Stimulated activated naive CD8-positive, alpha-beta T cell treated with anti-CD3 and anti-CD28 coated beads, Interleukin-15, amount 100 ng/mL, for 72 hours (primary cell): ENCODE data around the gene MCFD2.

Source experiments
- ATAC-seq: fragments of 150-1000 bp; cut with Tn5 transposase; 2 replicates; pipeline ENCODE4 v1.10.0; 2021; ENCODE audit warnings: mild to moderate bottlenecking, moderate library complexity
- DNase-seq, 2 donors: peaks; one replicate each; pipeline ENCODE4 v3.0.0; 2021 to 2022
- H3K27ac Mint-ChIP-seq, 2 donors: one replicate each; pipeline ENCODE4 v1.8.0; 2022; ENCODE audit warnings: mild to moderate bottlenecking in 2 of 2, mixed read lengths in 2 of 2, moderate library complexity in 2 of 2
- H3K27me3 Mint-ChIP-seq: one replicate; pipeline ENCODE4 v1.8.0; 2022; ENCODE audit warnings: mixed read lengths
- H3K4me1 Mint-ChIP-seq: one replicate; pipeline ENCODE4 v1.8.0; 2022; ENCODE audit warnings: mild to moderate bottlenecking, mixed read lengths
- H3K4me3 Mint-ChIP-seq, 2 donors: one replicate each; pipeline ENCODE4 v1.8.0; 2022; ENCODE audit warnings: mild to moderate bottlenecking in 2 of 2, mixed read lengths in 2 of 2, moderate library complexity in 1 of 2
- H3K9me3 Mint-ChIP-seq, 2 donors: one replicate each; pipeline ENCODE4 v1.8.0; 2022; ENCODE audit warnings: mixed read lengths in 2 of 2

MCFD2 gene

GRCh38 chr2:46915281-46915810, at the start of gene MCFD2:
TSS of gene MCFD2 (minus strand) at chr2:46915806. CDS start at chr2:46909171, 6,635 bp downstream.
- H3K9me3 Mint-ChIP-seq = no peaks in the 10 kb centered on the region
- peak within 1 kb of the TSS; percentile 83 to 90 for H3K27ac Mint-ChIP-seq
- peaks cover 42% of the 10 kb centered on the region for H3K4me1 Mint-ChIP-seq
- no peaks in the 10 kb centered on the region for H3K27me3 Mint-ChIP-seq
- peak within 1 kb of the TSS; percentile 83 to 91 for H3K4me3 Mint-ChIP-seq
- peak in 1 of 2 donors; percentile 23 for DNase-seq
- ATAC-seq = peak; percentile 56

- DNase-seq (no peak), ATAC-seq (no peak)
- H3K9me3 Mint-ChIP-seq = no peaks in the 10 kb centered on the region
- peak overlapping the region in 1 of 2 donors; percentile 27 for H3K27ac Mint-ChIP-seq
- no peak overlapping the region for H3K4me3 Mint-ChIP-seq
- H3K27me3 Mint-ChIP-seq = no peaks in the 10 kb centered on the region
- H3K4me1 Mint-ChIP-seq = peaks cover 18% of the 10 kb centered on the region
Measured at GRCh38 chr2:46964835-46965560, 49.4 kb upstream of the MCFD2 start.

- Mint-ChIP-seq H3K9me3 (no peaks in the 10 kb centered on the region), H3K4me1 (peaks cover 18% of the 10 kb centered on the region), H3K4me3 (peak overlapping the region in 1 of 2 donors; percentile 9), H3K27me3 (no peaks in the 10 kb centered on the region), H3K27ac (peak overlapping the region; percentile 11 to 83)
- no peak for DNase-seq
- ATAC-seq = peak; percentile 70
Measured at GRCh38 chr2:46963941-46964673, 48.5 kb upstream of the MCFD2 start.

- H3K27me3 Mint-ChIP-seq = no peaks in the 10 kb centered on the region
- no peaks in the 10 kb centered on the region for H3K9me3 Mint-ChIP-seq
- H3K4me1 Mint-ChIP-seq = peaks cover 18% of the 10 kb centered on the region
- no peak overlapping the region for H3K4me3 Mint-ChIP-seq
- peak overlapping the region in 1 of 2 donors; percentile 48 for H3K27ac Mint-ChIP-seq
- ATAC-seq (no peak), DNase-seq (no peak)
Measured at GRCh38 chr2:46963210-46963609, 47.6 kb upstream of the MCFD2 start.

- Mint-ChIP-seq H3K9me3 (no peaks in the 10 kb centered on the region), H3K27ac (no peak overlapping the region), H3K27me3 (no peaks in the 10 kb centered on the region), H3K4me1 (peaks cover 18% of the 10 kb centered on the region), H3K4me3 (no peak overlapping the region)
- DNase-seq (no peak), ATAC-seq (no peak)
Measured at GRCh38 chr2:46962751-46963150, 47.1 kb upstream of the MCFD2 start.

- no peak overlapping the region for H3K4me3 Mint-ChIP-seq
- peak overlapping the region in 1 of 2 donors; percentile 68 for H3K27ac Mint-ChIP-seq
- H3K4me1 Mint-ChIP-seq = peaks cover 18% of the 10 kb centered on the region
- H3K27me3 Mint-ChIP-seq = no peaks in the 10 kb centered on the region
- no peak for DNase-seq
- no peak for ATAC-seq
- H3K9me3 Mint-ChIP-seq = no peaks in the 10 kb centered on the region
Measured at GRCh38 chr2:46960618-46961017, 45.0 kb upstream of the MCFD2 start.

- no peak overlapping the region for H3K4me3 Mint-ChIP-seq
- ATAC-seq (no peak), DNase-seq (no peak)
- H3K27me3 Mint-ChIP-seq = no peaks in the 10 kb centered on the region
- peaks cover 9% of the 10 kb centered on the region for H3K4me1 Mint-ChIP-seq
- no peaks in the 10 kb centered on the region for H3K9me3 Mint-ChIP-seq
- peak overlapping the region in 1 of 2 donors; percentile 55 for H3K27ac Mint-ChIP-seq
Measured at GRCh38 chr2:46958431-46959017, 42.9 kb upstream of the MCFD2 start.

- DNase-seq = no peak
- H3K27ac Mint-ChIP-seq = no peak overlapping the region
- H3K27me3 Mint-ChIP-seq = no peaks in the 10 kb centered on the region
- no peak for ATAC-seq
- H3K9me3 Mint-ChIP-seq = no peaks in the 10 kb centered on the region
- H3K4me3 Mint-ChIP-seq = no peak overlapping the region
- H3K4me1 Mint-ChIP-seq = peaks cover 8% of the 10 kb centered on the region
Measured at GRCh38 chr2:46956981-46957531, 41.5 kb upstream of the MCFD2 start.

GRCh38 chr2:46955764-46956163, 40.2 kb upstream of the MCFD2 start:
- H3K9me3 Mint-ChIP-seq = no peaks in the 10 kb centered on the region
- peak overlapping the region in 1 of 2 donors; percentile 68 for H3K27ac Mint-ChIP-seq

GRCh38 chr2:46954951-46955571, 39.5 kb upstream of the MCFD2 start:
- Mint-ChIP-seq H3K9me3 (no peaks in the 10 kb centered on the region), H3K4me3 (no peak overlapping the region), H3K27ac (peak overlapping the region; percentile 28 to 49), H3K27me3 (no peaks in the 10 kb centered on the region), H3K4me1 (peaks cover 25% of the 10 kb centered on the region)
- ATAC-seq (no peak), DNase-seq (no peak)

More at GRCh38 chr2:46955764-46956163, 40.2 kb upstream of the MCFD2 start:
- no peak for DNase-seq
- Mint-ChIP-seq H3K4me1 (peaks cover 20% of the 10 kb centered on the region), H3K4me3 (no peak overlapping the region), H3K27me3 (no peaks in the 10 kb centered on the region)
- ATAC-seq = no peak

- Mint-ChIP-seq H3K4me1 (peaks cover 40% of the 10 kb centered on the region), H3K4me3 (no peak overlapping the region), H3K27me3 (no peaks in the 10 kb centered on the region), H3K9me3 (no peaks in the 10 kb centered on the region), H3K27ac (no peak overlapping the region)
- no peak for DNase-seq
- ATAC-seq = no peak
Measured at GRCh38 chr2:46952171-46952570, 36.6 kb upstream of the MCFD2 start.

- Mint-ChIP-seq H3K27me3 (no peaks in the 10 kb centered on the region), H3K27ac (peak overlapping the region in 1 of 2 donors; percentile 9), H3K4me3 (no peak overlapping the region), H3K4me1 (peaks cover 45% of the 10 kb centered on the region), H3K9me3 (no peaks in the 10 kb centered on the region)
- DNase-seq (no peak), ATAC-seq (no peak)
Measured at GRCh38 chr2:46951290-46952064, 35.9 kb upstream of the MCFD2 start.

- Mint-ChIP-seq H3K9me3 (no peaks in the 10 kb centered on the region), H3K4me3 (no peak overlapping the region), H3K27ac (no peak overlapping the region), H3K4me1 (peaks cover 56% of the 10 kb centered on the region), H3K27me3 (no peaks in the 10 kb centered on the region)
- no peak for ATAC-seq
- no peak for DNase-seq
Measured at GRCh38 chr2:46950314-46950713, 34.7 kb upstream of the MCFD2 start.

- Mint-ChIP-seq H3K9me3 (no peaks in the 10 kb centered on the region), H3K4me1 (peaks cover 77% of the 10 kb centered on the region), H3K27ac (no peak overlapping the region), H3K27me3 (no peaks in the 10 kb centered on the region), H3K4me3 (no peak overlapping the region)
- ATAC-seq (no peak), DNase-seq (no peak)
Measured at GRCh38 chr2:46947841-46948240, 32.2 kb upstream of the MCFD2 start.
